Stimulated activated naive CD4-positive, alpha-beta T cell (primary cell): ENCODE results near the gene MCF2L.
"Not testable (repeated sequence)": the region's sequence is repeated elsewhere in the genome, so short reads cannot be mapped to it uniquely, and the experiment has no call there.

Source experiments
- DNase-seq, 6 experiments: peaks; one replicate each; lab custom pipeline; 2025; lab: John Stamatoyannopoulos, UW

MCF2L gene

DNA sequence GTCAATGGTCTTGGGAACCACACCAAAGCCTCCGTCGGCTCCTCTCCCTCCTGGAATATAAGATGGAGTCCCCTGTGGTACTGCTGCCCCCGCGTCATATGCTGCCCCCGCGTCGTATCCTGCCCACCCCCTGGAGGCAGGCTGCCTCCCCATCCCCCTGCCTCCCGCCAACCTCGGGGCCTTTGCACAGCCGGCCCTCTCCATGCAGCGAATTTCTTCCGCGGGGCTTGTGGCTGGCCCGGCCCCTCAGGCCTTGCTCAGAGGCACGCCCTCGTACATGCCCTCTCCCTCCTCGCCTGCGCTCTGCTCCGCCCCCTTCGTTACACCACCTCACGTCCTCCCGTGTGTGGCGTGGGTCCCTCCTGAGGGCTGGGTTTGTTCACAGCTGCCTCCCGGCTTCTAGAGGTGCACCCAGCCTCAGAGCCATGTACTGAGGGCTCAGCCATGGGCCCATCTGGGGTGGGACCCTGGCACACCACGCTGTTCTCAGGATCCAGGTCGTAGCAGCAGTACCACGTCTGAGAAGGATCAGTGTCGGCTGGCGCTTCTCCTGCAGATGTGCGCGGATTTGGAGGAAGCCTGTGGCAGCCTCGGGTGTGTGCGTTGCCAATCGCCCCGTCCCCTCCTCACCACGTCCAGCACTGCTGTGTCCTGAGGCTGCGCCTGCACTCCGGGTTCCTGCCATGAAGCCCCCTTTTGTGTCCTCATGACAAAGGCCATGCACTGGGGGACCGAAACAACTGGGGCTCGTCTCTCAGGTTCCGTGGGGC is 47.7 kb downstream of the MCF2L start:
- no peak for DNase-seq

DNA sequence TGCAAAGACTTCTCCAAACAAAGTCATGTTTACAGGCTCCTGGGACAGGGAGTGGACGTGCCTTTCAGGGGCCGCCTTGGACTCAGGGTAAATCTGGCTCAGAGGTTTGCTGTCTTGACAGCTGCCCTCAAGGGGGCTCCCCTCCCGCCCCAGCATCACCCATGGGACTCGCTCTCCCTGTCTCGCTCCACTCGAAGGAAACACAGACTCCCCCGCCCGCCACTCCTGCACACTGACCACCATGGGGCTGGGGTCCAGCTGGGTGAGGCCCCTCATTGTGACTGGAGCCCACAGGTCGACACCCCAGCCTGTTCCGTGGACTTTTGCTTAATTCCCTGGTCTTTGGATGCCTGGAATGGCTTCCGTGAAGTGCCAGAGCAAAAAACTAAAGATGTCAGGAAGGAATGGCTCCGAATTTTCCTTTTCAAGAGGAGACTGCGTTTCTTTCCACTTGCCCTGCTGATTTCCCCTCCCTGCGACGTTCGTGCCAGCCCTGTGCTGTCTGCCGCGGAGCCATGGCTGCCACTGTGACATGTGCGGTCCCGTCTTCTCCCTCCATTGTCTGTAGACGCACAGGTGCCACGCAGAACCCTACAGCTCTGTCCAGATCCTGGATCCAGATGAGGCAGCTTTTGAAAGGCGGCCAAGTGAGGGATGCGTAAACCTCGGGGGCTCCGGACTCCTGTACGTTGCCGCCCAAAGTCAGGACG is 48.6 kb downstream of the MCF2L start:
- DNase-seq: no peak

DNA sequence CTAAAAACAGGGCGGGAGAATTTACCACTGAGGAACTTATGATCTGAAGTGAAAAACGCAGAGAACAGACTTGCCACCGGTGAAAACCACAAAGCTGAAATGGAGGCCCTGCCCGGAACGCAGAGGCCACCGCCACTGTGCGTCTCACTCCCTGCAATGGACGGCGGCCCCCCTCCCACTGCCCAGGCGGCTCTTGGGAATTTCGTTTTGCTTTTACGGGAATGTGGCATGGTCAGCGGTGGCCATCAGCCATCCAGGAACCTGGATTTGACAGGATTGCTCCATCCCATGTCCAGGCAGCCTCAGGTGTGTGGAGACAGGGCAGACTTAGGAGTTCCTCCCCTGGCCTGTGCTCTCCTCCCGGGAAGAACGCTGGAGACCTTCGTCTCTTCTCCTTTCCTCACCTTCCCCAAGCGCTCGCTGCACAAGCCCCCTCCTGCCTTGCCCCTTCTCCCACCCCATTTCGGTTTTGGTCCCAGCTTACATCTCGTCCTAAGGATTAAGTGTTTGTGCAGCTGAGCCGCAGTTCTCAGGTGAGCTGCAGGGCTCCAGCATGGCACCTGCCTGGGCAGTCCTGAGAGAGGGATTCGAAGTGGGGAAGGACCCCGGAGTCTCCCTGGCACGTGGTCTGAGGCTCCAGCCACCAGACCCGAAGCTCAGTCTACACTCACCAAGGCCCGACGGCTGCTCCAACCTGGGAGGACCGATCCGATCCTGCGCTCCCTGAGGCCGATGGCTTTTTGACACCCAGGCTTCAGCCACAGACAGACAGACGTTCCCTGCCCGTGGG is 49.9 kb downstream of the MCF2L start:
- no peak for DNase-seq

DNA sequence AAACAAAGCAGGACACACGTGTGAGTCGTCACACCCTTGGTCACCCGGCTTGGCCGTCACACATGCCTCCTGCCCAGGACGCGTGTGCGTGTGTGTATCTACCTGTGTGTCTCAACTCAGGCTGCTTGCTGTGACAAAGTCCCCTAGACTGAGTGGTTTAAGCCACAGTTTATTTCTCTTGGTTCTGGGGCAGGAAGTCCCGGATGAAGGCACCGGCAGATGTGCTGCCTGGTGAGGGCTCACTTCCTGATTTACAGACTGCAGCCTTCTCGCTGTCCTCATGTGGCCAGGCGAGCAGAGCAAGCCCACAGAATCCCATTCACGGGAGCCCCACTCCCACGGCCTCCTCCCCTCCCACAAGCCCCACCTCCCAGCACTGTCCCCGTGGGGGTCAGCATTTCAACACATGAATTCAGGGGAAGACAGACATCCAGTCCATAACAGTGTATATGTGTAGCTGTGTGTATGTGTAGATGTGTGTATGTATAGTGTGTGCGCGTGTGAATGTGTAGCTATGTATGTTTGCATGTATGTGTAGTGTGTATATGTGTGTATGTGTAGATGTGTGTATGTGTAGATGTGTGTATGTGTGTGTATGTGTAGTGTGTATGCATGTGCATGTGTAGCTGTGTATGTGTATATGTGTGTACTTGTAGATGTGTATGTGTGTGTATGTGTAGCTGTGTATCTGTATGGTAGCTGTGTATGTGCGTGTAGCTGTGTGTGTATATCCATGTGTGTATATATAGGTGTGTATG is 51.5 kb downstream of the MCF2L start:
- no peak for DNase-seq

DNA sequence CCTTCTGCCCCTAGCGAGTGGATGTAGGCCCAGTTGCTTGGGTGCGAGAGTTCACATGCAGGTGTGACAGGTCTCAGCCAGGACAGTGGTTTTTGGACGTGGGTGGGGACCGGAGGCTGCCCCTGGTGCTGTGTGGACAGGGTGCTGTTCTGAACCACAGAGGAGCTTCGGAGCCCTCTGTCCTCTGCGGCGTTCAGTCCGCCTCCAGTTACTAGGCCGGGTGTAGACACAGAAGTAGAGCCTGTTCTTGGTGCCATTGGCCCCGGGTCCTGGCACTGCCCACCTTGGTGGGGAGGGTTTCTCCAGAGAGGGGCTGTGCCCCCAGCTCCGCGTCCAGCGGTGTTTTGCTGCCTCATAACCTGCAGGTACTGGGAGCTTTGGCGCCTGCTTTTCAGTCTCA is 52.4 kb downstream of the MCF2L start:
- DNase-seq: no peak

DNA sequence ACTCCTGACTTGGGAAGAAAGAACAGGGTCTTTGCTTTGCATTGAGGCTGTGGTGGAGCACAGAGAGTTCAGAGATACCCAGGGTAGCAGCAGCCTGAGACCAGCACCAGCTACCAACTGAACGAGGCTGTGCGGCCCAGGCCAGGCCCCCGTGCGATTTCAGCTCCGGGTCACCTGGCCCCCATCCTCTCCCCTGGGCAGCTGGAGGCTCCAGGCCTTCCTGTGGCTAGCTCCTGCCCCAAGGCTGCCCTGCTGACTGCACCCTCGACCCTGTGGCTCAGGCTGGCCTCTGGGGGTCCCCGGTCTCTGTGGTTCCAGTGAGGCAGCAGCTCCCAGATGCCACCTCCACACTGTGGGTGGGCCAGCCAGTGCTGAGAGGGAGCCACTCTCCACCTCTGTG is 52.8 kb downstream of the MCF2L start:
- DNase-seq: no peak

DNA sequence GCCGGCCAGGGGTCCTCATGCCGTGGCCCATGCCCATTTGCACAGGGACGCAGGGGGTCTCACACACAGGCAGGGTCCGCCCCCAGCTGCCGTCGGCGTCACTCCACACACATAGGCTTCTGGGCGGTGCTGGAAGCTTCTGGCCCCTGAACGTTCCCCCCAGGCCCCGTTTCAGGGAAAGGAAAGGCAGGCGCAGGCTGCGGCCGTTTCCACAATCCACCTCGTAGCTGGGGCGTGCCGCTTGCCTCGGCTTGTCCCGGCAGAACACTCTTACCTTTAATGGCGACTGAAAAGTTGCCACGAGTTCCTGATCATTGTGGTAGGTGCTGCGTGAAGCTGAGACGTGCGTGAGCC is 53.4 kb downstream of the MCF2L start:
- DNase-seq: no peak

DNA sequence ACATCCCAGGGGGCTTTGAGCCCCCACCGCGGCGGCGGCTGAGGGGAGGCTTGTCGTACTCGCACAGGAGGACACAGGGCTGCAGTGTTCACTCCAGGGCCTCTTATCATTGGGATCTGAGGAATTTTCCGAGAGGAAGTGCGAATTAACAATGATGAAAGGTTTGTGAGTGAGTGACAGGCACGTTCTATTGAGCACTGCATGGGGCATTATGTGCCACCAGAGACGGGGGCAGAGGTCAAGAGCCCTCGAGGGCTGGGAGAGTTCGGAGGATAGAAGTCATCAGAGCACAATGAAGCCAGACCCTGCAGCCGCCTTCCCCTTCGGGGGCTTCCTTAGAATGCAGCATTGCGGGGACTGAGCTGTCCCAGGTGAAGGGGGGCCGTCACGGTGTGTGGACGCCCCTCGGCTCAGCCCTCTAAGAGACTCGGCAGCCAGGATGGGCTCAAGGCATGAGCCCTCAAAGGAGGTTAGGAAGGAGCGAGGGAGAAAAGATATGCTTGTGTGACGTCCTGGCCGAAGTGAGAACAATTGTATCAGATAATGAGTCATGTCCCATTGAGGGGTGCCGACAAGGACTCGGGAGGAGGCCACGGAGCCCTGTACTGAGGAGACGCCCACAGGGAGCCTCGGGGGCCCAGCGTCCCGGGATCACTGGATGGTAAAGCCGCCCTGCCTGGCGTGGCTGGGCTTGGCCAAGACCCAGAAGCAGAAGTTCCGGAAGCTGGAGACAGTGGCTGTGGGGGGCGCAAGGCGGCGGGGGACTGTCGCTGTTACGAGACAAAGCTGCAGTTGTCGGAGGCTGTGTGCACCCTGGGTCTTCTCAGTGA is 53.9 kb downstream of the MCF2L start:
- no peak for DNase-seq

DNA sequence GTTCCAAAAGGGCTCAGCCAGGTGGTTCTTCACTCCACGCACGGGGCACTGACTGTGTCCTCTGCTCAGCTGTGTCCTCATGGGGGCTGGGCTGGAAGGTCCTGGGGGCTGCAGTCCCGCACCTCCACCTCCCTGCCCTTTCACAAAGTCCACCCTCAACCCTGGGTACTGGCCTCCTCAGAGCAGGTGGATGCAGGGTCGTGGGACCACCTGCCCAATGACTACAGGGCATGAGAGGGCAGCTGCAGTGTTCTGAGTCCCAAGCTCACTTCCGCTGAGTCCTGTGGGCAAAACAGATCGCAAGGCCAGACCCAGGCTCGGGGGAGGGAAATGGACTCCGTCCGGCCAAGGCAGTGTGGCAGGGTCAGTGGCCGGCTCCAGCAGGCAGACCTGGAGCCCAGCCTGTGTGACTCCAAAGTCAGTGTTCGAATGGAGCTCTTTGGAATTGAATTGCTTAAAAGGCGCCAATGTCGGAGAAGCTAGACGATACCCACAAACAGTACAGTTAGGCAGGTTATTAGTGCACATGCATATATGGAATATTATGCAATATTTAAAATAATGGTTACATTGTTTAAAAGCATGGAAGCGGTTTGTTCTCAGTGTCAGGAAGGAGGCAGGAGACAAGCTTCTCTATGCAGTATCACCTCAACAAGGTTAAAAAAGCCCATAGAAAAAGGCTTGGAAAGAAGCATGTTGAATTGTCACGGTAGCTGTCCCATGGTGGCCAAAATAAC is 54.8 kb downstream of the MCF2L start:
- DNase-seq: no peak

DNA sequence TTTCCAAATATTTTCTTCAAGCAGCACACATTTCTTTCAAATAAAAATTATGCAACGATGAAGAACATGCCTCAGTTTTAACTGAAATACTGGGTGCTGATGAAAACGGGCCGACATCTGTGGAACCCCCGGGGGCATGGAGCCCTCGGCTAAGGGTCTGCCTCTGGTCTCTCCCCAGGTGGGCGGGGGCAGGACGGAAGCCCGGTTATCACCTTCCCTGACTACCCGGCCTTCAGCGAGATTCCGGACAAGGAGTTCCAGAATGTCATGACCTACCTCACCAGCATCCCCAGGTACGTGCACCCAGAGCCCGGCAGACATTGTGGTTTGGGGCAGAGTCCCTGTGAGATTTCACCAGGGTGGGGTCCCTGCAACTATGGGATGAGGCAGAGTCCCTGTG is 55.5 kb downstream of the MCF2L start:
- no peak for DNase-seq

DNA sequence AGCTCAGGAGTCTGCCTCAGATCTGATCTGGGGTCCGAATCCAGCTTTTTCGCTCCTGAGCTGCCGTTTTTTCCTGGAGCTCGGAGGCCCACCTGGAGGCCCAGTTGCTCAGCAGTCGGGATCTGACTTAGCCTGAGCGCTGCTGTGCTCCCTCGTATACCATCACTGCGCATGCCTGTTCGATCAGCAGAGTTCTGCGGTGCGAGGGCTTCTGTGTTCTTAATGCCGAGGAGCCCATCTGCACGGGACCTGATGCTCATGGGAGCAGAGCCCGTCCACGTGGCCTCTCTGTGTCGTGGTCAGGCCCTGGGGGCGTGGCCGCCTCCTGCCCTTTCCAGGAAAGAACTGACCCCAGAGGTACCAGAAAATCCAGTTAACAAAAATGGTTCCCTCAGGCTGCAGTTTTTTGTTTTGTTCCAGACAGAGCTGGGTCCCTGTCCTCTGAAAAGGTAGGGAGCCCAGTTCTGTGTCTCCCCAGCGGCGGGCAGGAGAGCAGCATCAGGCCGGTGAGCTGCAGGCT is 57.4 kb downstream of the MCF2L start:
- no peak for DNase-seq

DNA sequence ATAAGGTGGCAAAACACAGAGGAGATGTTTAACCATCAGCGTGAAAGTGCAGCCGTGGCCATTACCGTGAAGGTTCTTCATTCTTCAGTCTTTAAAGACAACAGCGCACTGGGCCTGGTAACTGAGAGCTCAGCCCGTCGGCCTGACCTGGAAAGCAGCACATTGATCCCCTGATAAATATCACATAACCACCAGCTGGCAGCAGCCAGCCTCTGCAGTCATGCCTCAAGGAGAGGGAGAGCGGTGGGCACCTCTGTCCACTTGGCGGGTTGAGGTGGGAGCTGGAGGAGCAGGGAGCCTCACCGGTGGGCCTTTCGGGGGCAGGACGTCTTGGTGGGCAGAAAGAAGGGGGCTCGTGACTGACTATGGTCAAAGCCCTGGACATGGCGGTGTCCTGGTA is 58.1 kb downstream of the MCF2L start:
- no peak for DNase-seq

DNA sequence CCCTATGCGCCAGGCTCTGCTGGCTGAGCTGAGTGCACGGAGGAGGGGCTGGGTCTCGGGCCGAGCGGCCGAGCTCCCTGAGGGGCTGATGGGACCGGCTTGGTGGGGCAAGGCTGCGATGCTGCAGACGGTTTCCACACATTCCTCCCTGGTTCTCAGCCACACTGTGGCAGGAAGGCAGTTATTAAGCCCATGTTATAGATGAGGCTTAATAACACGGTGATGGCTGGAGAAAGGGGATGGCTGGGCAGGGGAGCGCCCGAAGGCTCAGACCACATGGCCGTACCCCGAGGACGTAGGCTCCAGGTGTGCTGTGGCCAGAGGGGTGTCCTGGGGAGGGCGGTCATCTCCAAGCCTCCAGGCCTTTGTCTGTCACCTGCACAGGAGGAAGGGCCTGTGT is 58.6 kb downstream of the MCF2L start:
- no peak for DNase-seq

DNA sequence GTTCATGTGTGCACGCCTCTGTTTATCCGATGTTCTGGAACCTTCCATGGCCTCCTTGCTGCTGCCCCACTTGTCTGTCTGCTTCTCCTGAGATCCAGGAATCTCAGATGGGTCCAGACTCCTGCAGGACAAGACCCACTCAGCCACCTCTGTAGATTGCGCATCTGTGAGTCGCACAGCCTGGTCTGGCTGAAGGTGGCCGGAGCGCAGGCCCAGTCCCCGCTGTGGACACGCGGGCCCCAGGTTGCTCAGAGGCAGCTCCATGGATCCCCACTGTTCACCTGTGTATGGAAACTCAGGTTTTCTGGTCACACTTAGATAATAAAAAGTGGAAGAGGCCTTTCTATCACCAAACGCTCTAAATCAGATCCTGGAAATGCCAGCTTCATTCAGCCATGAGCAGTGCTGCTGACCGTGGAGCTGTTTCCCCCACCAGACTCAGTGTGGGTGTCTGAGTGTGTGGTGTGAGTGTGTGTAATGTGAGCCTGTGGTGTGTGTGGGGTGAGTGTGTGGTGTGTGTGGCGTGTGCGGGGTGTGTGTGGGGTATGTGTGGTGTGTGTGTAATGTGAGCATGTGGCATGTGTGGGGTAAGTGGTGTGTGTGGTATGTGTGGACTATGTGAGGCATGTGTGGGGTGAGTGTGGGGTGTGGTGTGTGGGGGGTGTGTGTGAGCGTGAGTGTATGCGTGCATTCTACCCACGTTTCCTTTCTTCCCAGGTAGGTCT is 59.5 kb downstream of the MCF2L start:
- no peak for DNase-seq

DNA sequence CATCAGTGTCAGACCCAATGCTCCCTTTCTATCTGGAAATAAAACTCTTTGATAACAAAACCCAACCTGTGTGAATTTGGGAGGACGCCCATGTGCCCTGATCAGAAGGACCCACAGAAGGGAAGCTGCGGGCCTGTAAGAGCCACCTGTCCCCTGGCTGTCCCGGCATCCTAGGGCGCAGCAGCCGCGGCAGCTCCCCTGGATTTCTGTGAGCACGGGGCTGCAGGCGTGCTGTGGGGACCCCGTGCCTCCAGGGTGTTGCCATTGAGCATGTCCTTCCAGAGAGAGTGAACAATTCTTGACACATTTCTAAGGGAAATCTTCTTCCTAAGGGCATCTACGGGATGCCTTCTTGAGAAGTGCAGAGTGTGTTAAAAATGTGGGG is 60.0 kb downstream of the MCF2L start:
- no peak for DNase-seq

DNA sequence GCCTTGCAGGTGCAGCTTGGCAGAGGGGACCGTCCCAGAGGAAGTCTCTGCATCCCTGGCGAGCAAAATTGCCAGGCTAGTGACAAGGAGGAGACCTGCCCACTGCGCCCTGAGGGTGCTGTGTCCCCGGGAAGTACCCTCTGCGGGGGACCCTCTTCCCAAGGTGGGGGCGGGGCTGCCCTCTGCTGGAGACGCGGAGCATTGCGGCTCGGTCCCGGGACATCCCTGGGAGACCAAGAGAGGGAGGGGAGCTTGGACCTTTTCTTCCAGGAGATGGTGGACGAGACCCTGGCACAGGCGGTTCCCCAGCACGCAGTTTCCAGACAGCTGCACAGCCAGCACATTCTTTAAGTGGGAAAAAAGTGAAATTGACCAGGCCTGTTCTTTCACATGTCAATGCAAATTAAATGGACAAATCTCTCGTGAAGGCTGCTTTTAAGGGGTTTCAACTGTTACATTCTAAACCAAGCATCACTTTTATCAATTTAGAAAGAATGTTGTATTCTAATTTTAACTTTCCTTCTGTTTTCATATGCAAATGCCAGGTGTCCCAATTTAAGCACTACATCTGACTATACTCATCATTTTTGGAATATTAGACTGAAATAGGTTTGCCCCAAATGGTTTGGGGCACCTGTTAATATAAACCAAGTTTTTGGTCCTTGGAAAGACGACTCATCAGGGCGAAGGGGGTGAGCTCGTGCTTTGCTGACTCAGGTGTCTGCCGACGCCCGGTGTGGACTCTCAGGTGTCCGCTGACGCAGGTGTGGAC is 60.7 kb downstream of the MCF2L start:
- peak in 5 of 6 experiments; percentile 22 to 49 (median 28) for DNase-seq

DNA sequence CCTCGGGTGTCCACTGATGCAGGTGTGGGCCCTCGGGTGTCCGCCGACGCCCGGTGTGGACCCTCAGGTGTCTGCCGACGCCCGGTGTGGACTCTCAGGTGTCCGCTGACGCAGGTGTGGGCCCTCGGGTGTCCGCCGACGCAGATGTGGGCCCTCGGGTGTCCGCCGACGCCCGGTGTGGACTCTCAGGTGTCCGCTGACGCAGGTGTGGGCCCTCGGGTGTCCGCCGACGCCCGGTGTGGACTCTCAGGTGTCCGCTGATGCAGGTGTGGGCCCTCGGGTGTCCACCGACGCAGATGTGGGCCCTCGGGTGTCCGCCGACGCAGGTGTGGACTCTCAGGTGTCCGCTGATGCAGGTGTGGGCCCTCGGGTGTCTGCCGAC is 61.2 kb downstream of the MCF2L start:
- not testable (repeated sequence) for DNase-seq

DNA sequence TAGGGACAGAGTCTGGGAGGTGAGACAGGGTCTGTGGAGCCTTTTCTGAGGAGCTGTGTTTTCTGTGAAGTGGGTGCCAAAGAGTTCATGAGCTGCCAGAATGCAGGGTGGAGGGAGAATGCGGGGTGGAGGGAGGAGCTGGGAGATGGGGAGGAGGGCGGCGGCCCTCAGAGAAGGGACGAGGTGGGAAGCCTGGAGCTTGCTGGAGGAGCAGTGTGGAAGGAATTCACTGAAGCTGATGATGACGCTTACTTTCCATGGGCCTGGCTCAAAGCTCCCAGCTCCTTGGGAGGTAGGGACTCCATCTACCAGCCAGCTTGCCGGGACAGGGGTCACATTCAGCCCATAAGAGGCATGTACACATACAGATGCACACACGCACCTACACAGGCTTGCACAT is 62.5 kb downstream of the MCF2L start:
- DNase-seq: no peak

DNA sequence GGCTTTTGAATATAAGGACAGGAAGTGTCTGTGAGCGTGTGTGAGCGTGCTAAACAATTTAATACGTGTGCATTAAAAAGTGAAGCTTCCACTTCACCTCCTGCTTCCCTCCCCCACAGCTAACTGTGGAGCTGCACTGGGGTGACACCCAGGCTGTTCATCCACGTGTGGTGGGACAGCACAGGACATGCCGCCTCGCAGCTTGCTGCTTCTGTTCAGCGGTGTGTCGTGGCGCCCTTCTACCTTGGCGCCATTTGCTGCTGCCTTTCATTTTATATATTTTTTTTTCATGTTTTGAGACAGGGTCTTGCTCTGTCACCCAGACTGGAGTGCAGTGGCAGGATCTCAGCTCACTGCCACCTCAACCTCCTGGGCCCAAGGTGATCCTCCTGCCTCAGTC is 63.3 kb downstream of the MCF2L start:
- no peak for DNase-seq
